ENCODE data around the gene PRR11.
"Not testable (repeated sequence)": the region's sequence is repeated elsewhere in the genome, so short reads cannot be mapped to it uniquely, and the experiment has no call there.

The PRR11 gene

GRCh38 chr17:59155439-59156177 is at the start of gene PRR11:
Gene PRR11, plus strand, starts transcription at chr17:59155746. Its CDS starts 14,007 bp downstream, at chr17:59169753.
- DNase-seq (ENCODE audit: low read depth), result peak; percentile 100

GRCh38 chr17:59105852-59106462 is 49.6 kb upstream of the PRR11 start:
- DNase-seq (ENCODE audit: low read depth), result peak; percentile 11

- DNase-seq (ENCODE audit: low read depth), result peak; percentile 96
Observed at GRCh38 chr17:59106463-59107305, 48.9 kb upstream of the PRR11 start, which contains the start of gene TRIM37. Gene TRIM37, minus strand, starts transcription at chr17:59106880. Its CDS starts 419 bp downstream, at chr17:59106461.

GRCh38 chr17:59107306-59107670 is 48.3 kb upstream of the PRR11 start:
- DNase-seq (ENCODE audit: low read depth), result no peak

GRCh38 chr17:59108400-59109102 is 47.0 kb upstream of the PRR11 start:
- DNase-seq (ENCODE audit: low read depth), result no peak

- no peak for DNase-seq (ENCODE audit: low read depth)
Observed at GRCh38 chr17:59110973-59111372, 44.6 kb upstream of the PRR11 start.

GRCh38 chr17:59111539-59111938 is 44.0 kb upstream of the PRR11 start:
- DNase-seq (ENCODE audit: low read depth), result no peak

- DNase-seq (ENCODE audit: low read depth), result no peak
Observed at GRCh38 chr17:59115474-59115873, 40.1 kb upstream of the PRR11 start.

GRCh38 chr17:59121901-59122480 is 33.6 kb upstream of the PRR11 start:
- no peak for DNase-seq (ENCODE audit: low read depth)

GRCh38 chr17:59124665-59125064 is 30.9 kb upstream of the PRR11 start:
- DNase-seq (ENCODE audit: low read depth), result no peak

- no peak for DNase-seq (ENCODE audit: low read depth)
Observed at GRCh38 chr17:59126809-59127417, 28.6 kb upstream of the PRR11 start.

GRCh38 chr17:59129814-59130213 is 25.7 kb upstream of the PRR11 start:
- no peak for DNase-seq (ENCODE audit: low read depth)

GRCh38 chr17:59131131-59131530 is 24.4 kb upstream of the PRR11 start:
- DNase-seq (ENCODE audit: low read depth), result no peak

GRCh38 chr17:59138339-59138738 is 17.2 kb upstream of the PRR11 start:
- not testable (repeated sequence) for DNase-seq (ENCODE audit: low read depth)

GRCh38 chr17:59139939-59140338 is 15.6 kb upstream of the PRR11 start:
- no peak for DNase-seq (ENCODE audit: low read depth)

GRCh38 chr17:59141860-59142259 is 13.7 kb upstream of the PRR11 start:
- DNase-seq (ENCODE audit: low read depth), result no peak

GRCh38 chr17:59145571-59146096 is 9.9 kb upstream of the PRR11 start:
- DNase-seq (ENCODE audit: low read depth), result no peak

GRCh38 chr17:59149051-59149450 is 6.5 kb upstream of the PRR11 start:
- DNase-seq (ENCODE audit: low read depth), result no peak

- DNase-seq (ENCODE audit: low read depth), result no peak
Observed at GRCh38 chr17:59149841-59150511, 5.6 kb upstream of the PRR11 start.

GRCh38 chr17:59151006-59151405 is 4.5 kb upstream of the PRR11 start:
- DNase-seq (ENCODE audit: low read depth), result no peak
